ENCODE results near the gene MYH7B. TPM values are rescaled to one million over a fixed set of nuclear protein-coding genes. Genes with fewer than 3 reads are reported as not detected.

MYH7B gene
- total and polyA plus RNA-seq, 12 donors: 0.07 to 9.6 (median 0.45) TPM; not detected in 1

GRCh38 chr20:34976286-34976685 is 20.6 kb downstream of the MYH7B start:
- intact Hi-C loops (cut with DNase I): no loop called here
- Histone ChIP-seq H3K4me3 (no peak overlapping the region), H3K9me3 (replicated peaks in 1 of 3) (no peaks in the 10 kb centered on the region), H3K27me3 (no peaks in the 10 kb centered on the region), H3K36me3 (replicated peaks in 1 of 2) (no peaks in the 10 kb centered on the region), H3K4me1 (replicated peaks in 1 of 2) (peaks cover 0 to 3% of the 10 kb centered on the region in 2 donors), H3K27ac (no peak overlapping the region)
- 72 to 92% (median 85%) methylated on average over 10 to 12 of the region's 12 CpGs for WGBS, 4 donors
- no peak for TF ChIP-seq POLR2A (IDR thresholded peaks at IDR 0.05)
- no peak for TF ChIP-seq CTCF (IDR thresholded peaks at IDR 0.05)
- DNase-seq: no peak

GRCh38 chr20:34977365-34978091 is 21.9 kb downstream of the MYH7B start:
- no peak overlapping the region for H3K27ac ChIP-seq
- no peak for DNase-seq

GRCh38 chr20:34978092-34978744 is 22.6 kb downstream of the MYH7B start:
- H3K27ac ChIP-seq: no peak overlapping the region
- no peaks in the 10 kb centered on the region for H3K36me3 ChIP-seq (replicated peaks in 1 of 2)
- no peaks in the 10 kb centered on the region for H3K27me3 ChIP-seq
- no peak overlapping the region for H3K4me3 ChIP-seq
- TF ChIP-seq CTCF (IDR thresholded peaks at IDR 0.05) (no peak), POLR2A (IDR thresholded peaks at IDR 0.05) (no peak)
- H3K4me1 ChIP-seq (replicated peaks in 1 of 2): peaks cover 0 to 3% of the 10 kb centered on the region in 2 donors
- intact Hi-C loops (cut with DNase I): no loop called here
- no peak for DNase-seq
- 76 to 85% (median 83%) methylated on average over 9 to 10 of the region's 10 CpGs for WGBS, 4 donors
- no peaks in the 10 kb centered on the region for H3K9me3 ChIP-seq (replicated peaks in 1 of 3)

More at GRCh38 chr20:34977365-34978091, 21.9 kb downstream of the MYH7B start:
- H3K27me3 ChIP-seq: no peaks in the 10 kb centered on the region
- H3K9me3 ChIP-seq (replicated peaks in 1 of 3): no peaks in the 10 kb centered on the region
- 42 to 59% (median 48%) methylated on average over 9 to 17 of the region's 17 CpGs for WGBS, 4 donors
- H3K36me3 ChIP-seq (replicated peaks in 1 of 2): no peaks in the 10 kb centered on the region
- no peak overlapping the region for H3K4me3 ChIP-seq
- TF ChIP-seq CTCF (IDR thresholded peaks at IDR 0.05) (no peak), POLR2A (IDR thresholded peaks at IDR 0.05) (no peak)
- intact Hi-C loops (cut with DNase I): no loop called here
- peaks cover 0 to 3% of the 10 kb centered on the region in 2 donors for H3K4me1 ChIP-seq (replicated peaks in 1 of 2)

DNA sequence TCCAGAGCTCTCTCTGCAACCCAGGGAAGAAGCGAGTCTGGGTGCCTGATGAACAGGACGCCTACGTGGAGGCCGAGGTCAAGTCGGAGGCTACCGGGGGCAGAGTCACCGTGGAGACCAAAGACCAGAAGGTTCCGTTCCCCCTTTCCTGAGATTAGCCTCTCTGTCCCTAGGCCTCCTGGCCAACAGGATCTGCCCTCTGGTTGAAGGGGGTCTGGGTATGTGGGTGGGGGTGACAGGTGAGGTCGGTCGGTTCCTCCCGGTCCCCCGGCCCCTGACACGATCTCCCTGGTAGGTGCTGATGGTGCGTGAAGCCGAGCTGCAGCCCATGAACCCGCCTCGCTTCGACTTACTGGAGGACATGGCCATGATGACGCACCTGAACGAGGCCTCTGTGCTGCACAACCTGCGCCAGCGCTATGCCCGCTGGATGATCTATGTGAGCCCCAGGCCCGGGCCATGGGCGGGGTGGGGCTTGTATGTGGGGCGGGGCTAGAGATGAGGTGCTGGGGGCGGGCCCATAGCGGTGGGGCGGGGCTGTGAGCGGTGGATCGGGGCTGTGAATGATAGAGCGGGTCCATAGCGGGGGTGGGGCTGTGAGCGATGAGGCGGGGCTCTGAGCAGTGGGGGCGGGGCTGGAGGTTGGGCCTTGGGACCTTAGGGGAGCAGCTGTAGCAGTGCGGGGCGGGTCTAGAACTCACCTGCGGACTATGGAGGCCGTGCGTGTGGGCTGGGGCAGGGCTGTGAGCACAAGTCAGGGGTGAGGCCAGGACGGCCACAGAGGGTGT is 23.9 kb downstream of the MYH7B start:
- Histone ChIP-seq H3K4me3 (no peak overlapping the region), H3K4me1 (replicated peaks in 1 of 2) (peaks cover 0 to 3% of the 10 kb centered on the region in 2 donors), H3K27ac (no peak overlapping the region), H3K9me3 (replicated peaks in 1 of 3) (no peaks in the 10 kb centered on the region), H3K36me3 (replicated peaks in 1 of 2) (no peaks in the 10 kb centered on the region), H3K27me3 (no peaks in the 10 kb centered on the region)
- WGBS, 4 donors: 76 to 96% (median 80%) methylated on average over 15 to 42 of the region's 42 CpGs
- intact Hi-C loops (cut with DNase I): no loop called here
- TF ChIP-seq CTCF (IDR thresholded peaks at IDR 0.05) (no peak), POLR2A (IDR thresholded peaks at IDR 0.05) (no peak)
- DNase-seq: no peak
